Loucy (cell line): ENCODE results near the gene CLSTN2.

Source experiments
- EZH2phosphoT487 ChIP-seq: fragments of 200-600 bp; IDR thresholded peaks from 2 replicates; pipeline ENCODE4 v1.6.1; 2018; ENCODE audit warnings: antibody characterized with exemption, mild to moderate bottlenecking, moderate library complexity, borderline replicate concordance
- TF ChIP-seq, protein P1 (sequence below): fragments of 200-600 bp; sonication (generic); conservative IDR thresholded peaks from 2 replicates; pipeline ENCODE4 v1.5.1; 2014; ENCODE audit warnings: mild to moderate bottlenecking, antibody characterized with exemption, low read length

DNA sequence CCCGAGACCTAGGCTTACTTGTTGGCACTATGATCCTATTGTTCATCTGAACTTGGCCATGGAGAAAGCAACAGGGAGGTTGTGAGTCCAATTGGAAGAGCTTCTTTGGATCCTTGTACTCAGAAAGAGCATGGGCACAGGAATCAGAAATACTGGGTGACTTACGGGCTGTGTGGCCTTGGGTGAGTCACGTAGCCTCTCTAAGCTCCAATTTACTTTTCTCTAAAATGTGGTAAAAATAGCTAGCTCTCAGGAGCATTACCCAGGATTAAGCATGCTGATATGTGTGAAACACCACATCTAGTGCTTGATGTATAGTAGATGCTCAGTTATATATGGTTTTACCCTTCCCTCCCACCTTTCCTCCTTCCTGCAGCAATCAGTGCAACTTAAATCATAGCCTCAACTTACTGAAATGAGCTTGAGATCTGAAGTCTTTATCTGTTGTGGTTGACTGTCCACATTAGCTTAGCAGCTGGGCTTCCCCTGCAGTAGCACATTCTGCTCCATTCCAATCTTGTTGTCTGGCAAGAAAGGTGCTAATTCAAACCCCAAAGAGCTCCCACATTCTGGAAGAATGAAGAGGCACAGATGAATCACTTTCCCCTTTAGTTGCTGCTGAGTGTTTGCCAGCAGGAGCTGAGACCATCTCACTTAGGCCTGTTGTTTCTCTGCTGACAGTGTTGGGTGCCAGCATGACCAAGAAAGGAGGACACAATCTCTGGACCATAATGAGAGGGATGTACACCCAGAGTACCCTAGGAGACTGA lies 443.8 kb downstream of the CLSTN2 start:
- TF ChIP-seq, protein P1, sequence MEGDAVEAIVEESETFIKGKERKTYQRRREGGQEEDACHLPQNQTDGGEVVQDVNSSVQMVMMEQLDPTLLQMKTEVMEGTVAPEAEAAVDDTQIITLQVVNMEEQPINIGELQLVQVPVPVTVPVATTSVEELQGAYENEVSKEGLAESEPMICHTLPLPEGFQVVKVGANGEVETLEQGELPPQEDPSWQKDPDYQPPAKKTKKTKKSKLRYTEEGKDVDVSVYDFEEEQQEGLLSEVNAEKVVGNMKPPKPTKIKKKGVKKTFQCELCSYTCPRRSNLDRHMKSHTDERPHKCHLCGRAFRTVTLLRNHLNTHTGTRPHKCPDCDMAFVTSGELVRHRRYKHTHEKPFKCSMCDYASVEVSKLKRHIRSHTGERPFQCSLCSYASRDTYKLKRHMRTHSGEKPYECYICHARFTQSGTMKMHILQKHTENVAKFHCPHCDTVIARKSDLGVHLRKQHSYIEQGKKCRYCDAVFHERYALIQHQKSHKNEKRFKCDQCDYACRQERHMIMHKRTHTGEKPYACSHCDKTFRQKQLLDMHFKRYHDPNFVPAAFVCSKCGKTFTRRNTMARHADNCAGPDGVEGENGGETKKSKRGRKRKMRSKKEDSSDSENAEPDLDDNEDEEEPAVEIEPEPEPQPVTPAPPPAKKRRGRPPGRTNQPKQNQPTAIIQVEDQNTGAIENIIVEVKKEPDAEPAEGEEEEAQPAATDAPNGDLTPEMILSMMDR = no peak
- TF ChIP-seq EZH2phosphoT487 = no peak
